A549 (cell line): ENCODE data around the gene EFNA3. TPM values are rescaled to one million over a fixed set of nuclear protein-coding genes. Genes with fewer than 3 reads are reported as not detected.
A peak's percentile ranks its signal among the peaks of the same experiment; 100 is the strongest.

Source experiments
- ATAC-seq, 2 experiments: fragments of 200-7000 bp in 1 of 2; fragments of >200 bp in 1 of 2; cut with Nextera tagmentation in 1 of 2; cut with Tn5 transposase in 1 of 2; 3 replicates each; pipeline versions ENCODE4 v1.8.0 to v1.9.1; 2018 to 2020; ENCODE audit warnings: mild to moderate bottlenecking in 1 of 2, moderate library complexity in 1 of 2
- CTCF ChIA-PET: fragments of 300-600 bp; sonication (Branson Sonifier 250); formaldehyde crosslinking; extraction: SDS; loops from one replicate; lab custom pipeline; 2021; ENCODE audit warnings: antibody characterized with exemption, inconsistent platforms; lab: Yijun Ruan, JAX
- POLR2A ChIA-PET: fragments of 350-600 bp; formaldehyde crosslinking; extraction: SDS; loops from one replicate; lab custom pipeline; 2021; ENCODE audit warnings: antibody characterized with exemption, inconsistent platforms; lab: Yijun Ruan, JAX
- DNase-seq, 2 experiments: peaks; one replicate each; pipeline versions ENCODE4 v3.0.0 to v3.0.0-alpha.2; 2011 to 2016; ENCODE audit warnings: low read depth in 1 of 2, low spot score in 1 of 2
- FAIRE-seq: peaks from 2 replicates; lab custom pipeline; 2011; peaks lifted over from hg19 to GRCh38; lab: Jason Lieb, UNC
- H3K27ac ChIP-seq, 2 experiments: fragments of >200 bp; sonication (Bioruptor Twin); formaldehyde crosslinking; 3 replicates each; pipeline ENCODE4 v1.5.1; 2016 to 2017
- H3K4me1 ChIP-seq: fragments of >200 bp; sonication (Bioruptor Twin); formaldehyde crosslinking; 3 replicates; pipeline ENCODE4 v1.6.1; 2016
- H3K4me2 ChIP-seq: fragments of >200 bp; sonication (Bioruptor Twin); formaldehyde crosslinking; 3 replicates; pipeline ENCODE4 v1.6.1; 2016
- H3K4me3 ChIP-seq: fragments of >200 bp; sonication (Bioruptor Twin); formaldehyde crosslinking; 3 replicates; pipeline ENCODE4 v1.5.1; 2016
- H3K9me3 ChIP-seq: fragments of >200 bp; sonication (Bioruptor Twin); formaldehyde crosslinking; 3 replicates; pipeline ENCODE4 v1.6.1; 2016
- BCL3 ChIP-seq: fragments of >200 bp; sonication (Bioruptor Twin); formaldehyde crosslinking; IDR thresholded peaks from 3 replicates; pipeline ENCODE4 v1.6.1; 2016
- CBX8 ChIP-seq: fragments of 200-600 bp; sonication (generic); IDR thresholded peaks from 2 replicates; pipeline ENCODE4 v1.6.1; 2016
- CHD2 ChIP-seq: fragments of 150-350 bp; IDR thresholded peaks from 2 replicates; pipeline ENCODE4 v1.6.1; 2014; ENCODE audit warnings: low read length; ENCODE audit not compliant: partially characterized antibody
- CHD4 ChIP-seq: fragments of 200-600 bp; sonication (generic); IDR thresholded peaks from 2 replicates; pipeline ENCODE4 v1.6.1; 2016; ENCODE audit warnings: antibody characterized with exemption, mild to moderate bottlenecking, borderline replicate concordance
- FOSB ChIP-seq: fragments of 250-450 bp; sonication (Bioruptor Pico); IDR thresholded peaks from 2 replicates; pipeline ENCODE4 v1.5.0; 2020; ENCODE audit warnings: mild to moderate bottlenecking, moderate library complexity
- FOSL2 ChIP-seq, 2 experiments: fragments of 450-650 bp in 1 of 2; fragments of >200 bp in 1 of 2; sonication (Bioruptor Twin) in 1 of 2; formaldehyde crosslinking; IDR thresholded peaks; 2 replicates each; pipeline versions ENCODE4 v1.5.0 to v1.6.1; 2016 to 2020; ENCODE audit warnings: mild to moderate bottlenecking in 1 of 2, moderate library complexity in 1 of 2
- GATA3 ChIP-seq: IDR thresholded peaks from 2 replicates; pipeline ENCODE4 v1.6.1; 2012; ENCODE audit warnings: borderline replicate concordance
- HOXB13 ChIP-seq: fragments of 250-450 bp; sonication (Bioruptor Pico); IDR thresholded peaks from 2 replicates; pipeline ENCODE4 v1.5.0; 2020; ENCODE audit warnings: low read depth, mild to moderate bottlenecking, moderate library complexity
- HOXB5 ChIP-seq: fragments of 250-450 bp; sonication (Bioruptor Pico); IDR thresholded peaks from 2 replicates; pipeline ENCODE4 v1.5.0; 2020; ENCODE audit warnings: mild to moderate bottlenecking, moderate library complexity
- JUNB ChIP-seq: fragments of >200 bp; sonication (Bioruptor Twin); formaldehyde crosslinking; IDR thresholded peaks from 2 replicates; pipeline ENCODE4 v1.6.1; 2016
- MAFK ChIP-seq: fragments of 450-650 bp; IDR thresholded peaks from 2 replicates; pipeline ENCODE4 v1.6.1; 2014; ENCODE audit not compliant: partially characterized antibody
- MAX ChIP-seq: IDR thresholded peaks from 2 replicates; pipeline ENCODE4 v1.6.1; 2012
- MYC ChIP-seq: IDR thresholded peaks from 2 replicates; pipeline ENCODE4 v1.6.1; 2012; ENCODE audit warnings: mild to moderate bottlenecking, inconsistent platforms, low read length, improper control_type of control experiment, borderline replicate concordance
- NPAS2 ChIP-seq: fragments of 250-450 bp; sonication (Bioruptor Pico); IDR thresholded peaks from 2 replicates; pipeline ENCODE4 v1.8.0; 2022; ENCODE audit warnings: mild to moderate bottlenecking, moderate library complexity, borderline replicate concordance
- PBX3 ChIP-seq: IDR thresholded peaks from 2 replicates; pipeline ENCODE4 v1.6.1; 2012
- POLR2AphosphoS2 ChIP-seq: conservative IDR thresholded peaks from 2 replicates; pipeline ENCODE4 v1.6.1; 2012; ENCODE audit warnings: low read length, improper control_type of control experiment, inconsistent platforms
- RCOR1 ChIP-seq: fragments of 150-350 bp; IDR thresholded peaks from 2 replicates; pipeline ENCODE4 v1.6.1; 2014; ENCODE audit warnings: antibody characterized with exemption, low read length, low read depth
- RFX5 ChIP-seq: fragments of 450-650 bp; IDR thresholded peaks from 2 replicates; pipeline ENCODE4 v1.7.1; 2014; ENCODE audit warnings: antibody characterized with exemption, mild to moderate bottlenecking, moderate library complexity
- RNF2 ChIP-seq: fragments of 200-600 bp; sonication (generic); IDR thresholded peaks from 2 replicates; pipeline ENCODE4 v1.6.1; 2016; ENCODE audit warnings: low read depth, mild to moderate bottlenecking, antibody characterized with exemption, moderate library complexity, borderline replicate concordance
- ZC3H11A ChIP-seq: fragments of 450-650 bp; IDR thresholded peaks from 2 replicates; pipeline ENCODE4 v1.6.1; 2014; ENCODE audit warnings: antibody characterized with exemption, mild to moderate bottlenecking
- ZNF302 ChIP-seq: fragments of 250-450 bp; sonication (Bioruptor Pico); IDR thresholded peaks from 2 replicates; pipeline ENCODE4 v1.9.0; 2021; ENCODE audit warnings: inconsistent platforms, mild to moderate bottlenecking, moderate library complexity
- ZSCAN20 ChIP-seq: fragments of 250-450 bp; sonication (Bioruptor Pico); IDR thresholded peaks from 2 replicates; pipeline ENCODE4 v1.8.0; 2022; ENCODE audit warnings: mild to moderate bottlenecking, moderate library complexity
- WGBS: methylation state at CpG from one replicate; pipeline ENCODE4 v1.1.6; 2017; ENCODE audit errors: missing lambda C conversion rate; 5-methylcytosine and 5-hydroxymethylcytosine counted together
- polyA plus RNA-seq, 4 experiments: library from polyadenylated mRNA; depleted of rRNA in 3 of 4; stranded (reverse); fragments of >200 nt; fragmentation: RNase III in 1 of 4; extraction: RNeasy Plus Mini Kit Qiagen cat#74134 plus additional on column Dnase treatment in 1 of 4; gene quantifications; 2 replicates in 3 of 4; 3 replicates in 1 of 4; pipeline ENCODE4 v1.2.3, GENCODE V29; 2011 to 2017
- TF ChIP-seq, protein P1 (sequence below): fragments of 450-650 bp; IDR thresholded peaks from 2 replicates; pipeline ENCODE4 v1.6.1; 2014; ENCODE audit warnings: antibody characterized with exemption
- TF ChIP-seq, protein P2 (sequence below): fragments of 150-350 bp; IDR thresholded peaks from 2 replicates; pipeline ENCODE4 v1.6.1; 2014; ENCODE audit warnings: low read depth, mild to moderate bottlenecking, low read length
- TF ChIP-seq, protein P3 (sequence below): fragments of >200 bp; sonication (Bioruptor Twin); formaldehyde crosslinking; IDR thresholded peaks from 2 replicates; pipeline ENCODE4 v1.6.1; 2016

EFNA3 gene
- polyA plus RNA-seq, 2 of the 4 experiments (the other 2 are of a cell fraction), result 1.9 to 2.7 TPM

DNA sequence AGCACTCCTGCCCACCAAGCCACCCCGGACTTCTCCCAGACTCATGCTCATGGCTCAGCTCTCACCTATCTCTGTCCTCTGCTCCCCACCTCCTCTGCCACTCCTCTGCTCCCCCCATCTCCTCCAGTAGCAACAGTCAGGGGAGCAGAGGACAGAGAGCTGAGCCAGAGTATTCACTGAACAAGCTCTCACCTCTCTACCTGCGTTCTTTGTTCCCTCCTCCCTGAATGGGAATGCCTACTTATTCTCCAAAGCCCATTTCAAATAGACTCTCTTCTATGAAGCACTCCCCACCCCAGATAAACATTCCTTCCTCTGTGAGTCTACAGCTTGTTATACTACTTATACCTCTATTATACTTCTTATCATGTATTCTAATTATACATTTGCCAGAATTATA is 42.6 kb downstream of the EFNA3 start:
- Histone ChIP-seq H3K4me1 (peaks cover 30% of the 10 kb centered on the region), H3K9me3 (no peaks in the 10 kb centered on the region), H3K4me2 (no peak overlapping the region), H3K27ac (peak overlapping the region in 1 of 2 experiments; percentile 49; a peak in 1 of 6 replicates), H3K4me3 (no peak overlapping the region)
- WGBS, result 89% methylated on average over 2 of the region's 2 CpGs
- DNase-seq (no peak), FAIRE-seq (no peak), ATAC-seq (no peak)
- TF ChIP-seq POLR2AphosphoS2 (no peak), MAFK (no peak), FOSB (CRISPR knock-in tag) (no peak), MYC (no peak), NPAS2 (CRISPR knock-in tag) (no peak), HOXB13 (no peak), JUNB (no peak), MAX (no peak), CBX8 (no peak), RCOR1 (no peak), GATA3 (no peak), RNF2 (no peak), ZNF302 (CRISPR knock-in tag) (no peak), CHD2 (no peak), CHD4 (no peak)
- TF ChIP-seq, protein P1, sequence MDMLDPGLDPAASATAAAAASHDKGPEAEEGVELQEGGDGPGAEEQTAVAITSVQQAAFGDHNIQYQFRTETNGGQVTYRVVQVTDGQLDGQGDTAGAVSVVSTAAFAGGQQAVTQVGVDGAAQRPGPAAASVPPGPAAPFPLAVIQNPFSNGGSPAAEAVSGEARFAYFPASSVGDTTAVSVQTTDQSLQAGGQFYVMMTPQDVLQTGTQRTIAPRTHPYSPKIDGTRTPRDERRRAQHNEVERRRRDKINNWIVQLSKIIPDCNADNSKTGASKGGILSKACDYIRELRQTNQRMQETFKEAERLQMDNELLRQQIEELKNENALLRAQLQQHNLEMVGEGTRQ, result no peak
- TF ChIP-seq, protein P2, sequence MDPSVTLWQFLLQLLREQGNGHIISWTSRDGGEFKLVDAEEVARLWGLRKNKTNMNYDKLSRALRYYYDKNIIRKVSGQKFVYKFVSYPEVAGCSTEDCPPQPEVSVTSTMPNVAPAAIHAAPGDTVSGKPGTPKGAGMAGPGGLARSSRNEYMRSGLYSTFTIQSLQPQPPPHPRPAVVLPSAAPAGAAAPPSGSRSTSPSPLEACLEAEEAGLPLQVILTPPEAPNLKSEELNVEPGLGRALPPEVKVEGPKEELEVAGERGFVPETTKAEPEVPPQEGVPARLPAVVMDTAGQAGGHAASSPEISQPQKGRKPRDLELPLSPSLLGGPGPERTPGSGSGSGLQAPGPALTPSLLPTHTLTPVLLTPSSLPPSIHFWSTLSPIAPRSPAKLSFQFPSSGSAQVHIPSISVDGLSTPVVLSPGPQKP, result no peak
- ChIA-PET CTCF (interaction anchor here (0.9 to 19.7 kb wide), 9 partner anchors 8 to 54 kb away, joined by 3 to 309 read pairs (median 4); no protein-coding TSS in a partner anchor), POLR2A (no interaction called here)

GRCh38 chr1:155122308-155122707 is 43.7 kb downstream of the EFNA3 start:
- TF ChIP-seq JUNB (no peak), ZC3H11A (no peak), CHD2 (no peak), RFX5 (no peak), BCL3 (no peak)
- TF ChIP-seq, protein P3, sequence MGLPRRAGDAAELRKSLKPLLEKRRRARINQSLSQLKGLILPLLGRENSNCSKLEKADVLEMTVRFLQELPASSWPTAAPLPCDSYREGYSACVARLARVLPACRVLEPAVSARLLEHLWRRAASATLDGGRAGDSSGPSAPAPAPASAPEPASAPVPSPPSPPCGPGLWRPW, result no peak
- 74% methylated on average over 2 of the region's 2 CpGs for WGBS
- Histone ChIP-seq H3K4me3 (no peak overlapping the region), H3K27ac (peak overlapping the region in 1 of 2 experiments; percentile 90; a peak in 3 of 6 replicates), H3K9me3 (no peaks in the 10 kb centered on the region), H3K4me1 (peaks cover 36% of the 10 kb centered on the region), H3K4me2 (no peak overlapping the region)
- no peak for ATAC-seq
- ChIA-PET POLR2A (no interaction called here), CTCF (interaction anchor here (1.2 to 19.7 kb wide), 5 partner anchors 28 to 61 kb away, joined by 5 to 309 read pairs (median 91); no protein-coding TSS in a partner anchor)
- FAIRE-seq, result no peak
- DNase-seq, result no peak

DNA sequence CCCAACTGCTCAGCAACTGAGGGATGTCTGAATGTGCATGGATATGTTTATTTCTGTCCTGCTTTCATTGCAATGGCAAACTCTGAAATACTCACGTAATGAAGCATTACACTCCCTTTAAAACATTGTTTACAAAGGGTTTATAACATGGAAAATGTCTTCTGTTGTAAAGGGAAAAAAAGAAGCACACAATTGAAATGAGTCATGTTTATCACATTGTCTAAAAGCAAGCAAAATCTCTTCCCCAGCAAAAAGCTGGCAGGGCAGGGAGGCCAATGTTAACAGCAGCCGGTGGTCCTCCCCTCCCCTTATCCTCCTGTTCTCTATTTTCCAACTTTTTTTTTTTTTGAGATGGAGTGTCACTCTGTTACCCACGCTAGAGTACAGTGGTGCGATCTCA is 45.2 kb downstream of the EFNA3 start:
- no peak for FAIRE-seq
- no peak for ATAC-seq
- 46% methylated on average over 4 of the region's 4 CpGs for WGBS
- Histone ChIP-seq H3K9me3 (no peaks in the 10 kb centered on the region), H3K4me3 (no peak overlapping the region), H3K27ac (peak overlapping the region; percentile 80 to 90), H3K4me1 (peaks cover 38% of the 10 kb centered on the region)
- ChIA-PET POLR2A (interaction anchor here (1.0 to 1.3 kb wide), 2 partner anchors 11 to 71 kb away, joined by 3 to 4 read pairs; partner anchors contain the start of gene SLC50A1), CTCF (interaction anchor here (0.8 to 19.7 kb wide), 8 partner anchors 12 to 80 kb away, joined by 3 to 309 read pairs (median 8); partner anchors contain the start of genes KRTCAP2 and SLC50A1)
- peak in 1 of 2 experiments; percentile 38 for DNase-seq
- TF ChIP-seq FOSL2 (IDR thresholded peaks at IDR 0.05) (no peak), FOSL2 (CRISPR knock-in tag; IDR thresholded peaks at IDR 0.05) (peak; percentile 69), ZSCAN20 (CRISPR knock-in tag) (no peak), HOXB5 (CRISPR knock-in tag) (no peak), NPAS2 (CRISPR knock-in tag) (no peak), POLR2AphosphoS2 (no peak), MAX (no peak), PBX3 (no peak)
- TF ChIP-seq, all 56 proteins: peak for 1
- H3K4me2 ChIP-seq, result peak overlapping the region; percentile 89
